A673 (cell line): ENCODE results near the gene PHRF1. TPM values are rescaled to one million over a fixed set of nuclear protein-coding genes. Genes with fewer than 3 reads are reported as not detected.

Experiments used
- BruUV-seq: library from RNA; stranded (reverse); fragments of 400-500 nt; replicated peaks from 2 replicates; lab custom pipeline; 2021; lab: Mats Ljungman, UMichigan
- CTCF ChIA-PET: fragments of 300-600 bp; sonication (Branson Sonifier 250); formaldehyde crosslinking; loops from one replicate; lab custom pipeline; 2022; ENCODE audit warnings: antibody characterized with exemption; lab: Charles Lee
- POLR2A ChIA-PET: fragments of 300-600 bp; sonication (Branson Sonifier 250); formaldehyde crosslinking; loops from one replicate; lab custom pipeline; 2022; ENCODE audit warnings: antibody characterized with exemption; ENCODE audit not compliant: low non-redundant PET; lab: Charles Lee
- DNase-seq: peaks from one replicate; pipeline ENCODE4 v3.0.0-alpha.2; 2015; ENCODE audit warnings: low spot score
- H3K27ac ChIP-seq: fragments of 200-600 bp; sonication (generic); 2 replicates; pipeline ENCODE4 v1.5.1; 2016; ENCODE audit warnings: mixed run types, low read depth, mild to moderate bottlenecking, mixed read lengths, antibody characterized with exemption, low read length; ENCODE audit not compliant: poor library complexity, severe bottlenecking
- H3K27me3 ChIP-seq: fragments of 200-600 bp; sonication (generic); replicated peaks from 2 replicates; pipeline ENCODE4 v1.6.1; 2017; ENCODE audit warnings: mixed run types, low read depth, mild to moderate bottlenecking, mixed read lengths, antibody characterized with exemption, low read length; ENCODE audit not compliant: insufficient read depth, poor library complexity
- H3K36me3 ChIP-seq: fragments of 200-600 bp; sonication (generic); 2 replicates; pipeline ENCODE4 v1.6.1; 2016; ENCODE audit warnings: mixed run types, mild to moderate bottlenecking, mixed read lengths, antibody characterized with exemption, low read length; ENCODE audit not compliant: insufficient read depth, poor library complexity, severe bottlenecking
- H3K4me1 ChIP-seq: fragments of 200-600 bp; sonication (generic); 2 replicates; pipeline ENCODE4 v1.6.1; 2017; ENCODE audit warnings: mixed run types, mild to moderate bottlenecking, mixed read lengths, antibody characterized with exemption, low read length; ENCODE audit not compliant: insufficient read depth, poor library complexity, severe bottlenecking
- H3K4me3 ChIP-seq: fragments of 200-600 bp; sonication (generic); 2 replicates; pipeline ENCODE4 v1.5.1; 2016; ENCODE audit warnings: low read depth, mixed run types, mild to moderate bottlenecking, mixed read lengths, low read length; ENCODE audit not compliant: poor library complexity, severe bottlenecking
- H3K9me3 ChIP-seq: fragments of 200-600 bp; sonication (generic); 2 replicates; pipeline ENCODE4 v1.6.1; 2016; ENCODE audit warnings: mixed run types, low read depth, mild to moderate bottlenecking, mixed read lengths, antibody characterized with exemption, low read length; ENCODE audit not compliant: poor library complexity, severe bottlenecking
- EZH2 ChIP-seq: fragments of 200-600 bp; sonication (generic); IDR thresholded peaks from 2 replicates; pipeline ENCODE4 v1.6.1; 2017; ENCODE audit warnings: borderline replicate concordance, low read depth, mild to moderate bottlenecking, mixed read lengths, antibody characterized with exemption, low read length; ENCODE audit not compliant: poor library complexity, severe bottlenecking
- intact Hi-C: fragments of 100-400 bp; cut with micrococcal nuclease; formaldehyde crosslinking; loops from one replicate; pipeline ENCODE4 v1.10.0; 2022; ENCODE audit not compliant: unreplicated experiment
- total RNA-seq: library from RNA; stranded (reverse); gene quantifications from 2 replicates; pipeline ENCODE4 v1.2.3, GENCODE V29; 2021
- TF ChIP-seq, protein P1 (sequence below): fragments of 300-800, 200-600 bp; sonication (generic); conservative IDR thresholded peaks from 2 replicates; pipeline ENCODE4 v1.5.1; 2017; ENCODE audit warnings: low read depth, mild to moderate bottlenecking, antibody characterized with exemption, low read length, moderate library complexity, mixed read lengths

Gene PHRF1
- total RNA-seq, 1 experiment from 2014 or later = 43.0 TPM

DNA sequence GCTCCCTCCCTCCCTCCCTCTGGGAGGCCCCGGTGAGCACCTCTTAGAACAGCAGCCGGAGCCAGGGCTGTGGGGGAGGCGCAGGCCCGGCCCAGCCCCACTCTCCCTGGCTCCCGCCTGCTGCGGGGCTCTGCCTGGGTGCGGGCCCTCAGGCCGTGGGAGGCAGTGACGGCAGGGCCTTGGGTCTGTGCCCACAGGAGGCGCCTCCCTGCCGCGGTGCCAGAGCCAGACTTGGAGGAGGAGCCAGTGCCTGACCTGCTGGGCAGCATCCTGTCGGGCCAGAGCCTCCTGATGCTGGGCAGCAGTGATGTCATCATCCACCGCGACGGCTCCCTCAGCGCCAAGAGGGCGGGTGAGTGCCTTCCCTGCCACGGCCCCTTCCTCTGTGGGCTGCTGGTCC, 30.0 kb downstream of the PHRF1 start:
- TF ChIP-seq EZH2 = no peak
- TF ChIP-seq, protein P1, sequence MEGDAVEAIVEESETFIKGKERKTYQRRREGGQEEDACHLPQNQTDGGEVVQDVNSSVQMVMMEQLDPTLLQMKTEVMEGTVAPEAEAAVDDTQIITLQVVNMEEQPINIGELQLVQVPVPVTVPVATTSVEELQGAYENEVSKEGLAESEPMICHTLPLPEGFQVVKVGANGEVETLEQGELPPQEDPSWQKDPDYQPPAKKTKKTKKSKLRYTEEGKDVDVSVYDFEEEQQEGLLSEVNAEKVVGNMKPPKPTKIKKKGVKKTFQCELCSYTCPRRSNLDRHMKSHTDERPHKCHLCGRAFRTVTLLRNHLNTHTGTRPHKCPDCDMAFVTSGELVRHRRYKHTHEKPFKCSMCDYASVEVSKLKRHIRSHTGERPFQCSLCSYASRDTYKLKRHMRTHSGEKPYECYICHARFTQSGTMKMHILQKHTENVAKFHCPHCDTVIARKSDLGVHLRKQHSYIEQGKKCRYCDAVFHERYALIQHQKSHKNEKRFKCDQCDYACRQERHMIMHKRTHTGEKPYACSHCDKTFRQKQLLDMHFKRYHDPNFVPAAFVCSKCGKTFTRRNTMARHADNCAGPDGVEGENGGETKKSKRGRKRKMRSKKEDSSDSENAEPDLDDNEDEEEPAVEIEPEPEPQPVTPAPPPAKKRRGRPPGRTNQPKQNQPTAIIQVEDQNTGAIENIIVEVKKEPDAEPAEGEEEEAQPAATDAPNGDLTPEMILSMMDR = no peak
- intact Hi-C loops = no loop called here
- no TSS peak for BruUV-seq
- Histone ChIP-seq H3K27me3 (no peaks in the 10 kb centered on the region), H3K36me3 (peaks cover 73% of the 10 kb centered on the region), H3K4me1 (no peaks in the 10 kb centered on the region), H3K4me3 (no peak overlapping the region), H3K27ac (no peak overlapping the region), H3K9me3 (no peaks in the 10 kb centered on the region)
- DNase-seq = peak; percentile 55
- POLR2A ChIA-PET = no interaction called here
- CTCF ChIA-PET = no interaction called here

DNA sequence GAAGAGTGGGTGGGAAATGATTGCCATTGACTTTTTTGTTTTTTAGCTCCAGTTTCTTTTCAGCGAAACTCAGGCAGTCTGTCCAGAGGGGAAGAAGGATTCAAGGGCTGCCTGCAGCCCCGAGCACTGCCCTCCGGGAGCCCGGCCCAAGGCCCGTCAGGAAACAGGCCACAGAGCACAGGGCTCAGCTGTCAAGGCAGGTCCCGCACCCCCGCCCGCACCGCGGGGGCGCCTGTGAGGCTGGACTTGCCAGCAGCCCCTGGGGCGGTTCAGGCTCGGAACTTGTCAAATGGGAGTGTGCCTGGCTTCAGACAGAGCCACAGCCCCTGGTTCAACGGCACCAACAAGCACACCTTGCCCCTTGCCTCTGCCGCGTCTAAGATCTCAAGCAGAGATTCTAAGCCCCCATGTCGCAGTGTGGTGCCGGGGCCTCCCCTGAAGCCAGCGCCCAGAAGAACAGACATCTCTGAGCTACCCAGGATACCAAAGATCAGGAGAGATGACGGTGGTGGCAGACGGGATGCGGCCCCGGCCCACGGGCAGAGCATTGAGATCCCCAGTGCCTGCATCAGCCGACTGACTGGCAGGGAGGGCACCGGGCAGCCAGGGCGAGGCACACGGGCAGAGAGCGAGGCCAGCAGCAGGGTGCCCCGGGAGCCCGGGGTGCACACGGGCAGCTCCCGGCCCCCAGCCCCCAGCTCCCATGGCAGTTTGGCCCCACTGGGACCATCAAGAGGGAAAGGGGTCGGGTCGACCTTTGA, 30.9 kb downstream of the PHRF1 start:
- BruUV-seq = TSS peak; percentile 24
- POLR2A ChIA-PET = no interaction called here
- no peak for DNase-seq
- Histone ChIP-seq H3K4me1 (no peaks in the 10 kb centered on the region), H3K36me3 (peaks cover 66% of the 10 kb centered on the region), H3K4me3 (no peak overlapping the region), H3K27me3 (no peaks in the 10 kb centered on the region), H3K9me3 (no peaks in the 10 kb centered on the region), H3K27ac (no peak overlapping the region)
- no peak for TF ChIP-seq EZH2
- TF ChIP-seq, protein P1 = no peak
- intact Hi-C loops = no loop called here
- CTCF ChIA-PET = no interaction called here

DNA sequence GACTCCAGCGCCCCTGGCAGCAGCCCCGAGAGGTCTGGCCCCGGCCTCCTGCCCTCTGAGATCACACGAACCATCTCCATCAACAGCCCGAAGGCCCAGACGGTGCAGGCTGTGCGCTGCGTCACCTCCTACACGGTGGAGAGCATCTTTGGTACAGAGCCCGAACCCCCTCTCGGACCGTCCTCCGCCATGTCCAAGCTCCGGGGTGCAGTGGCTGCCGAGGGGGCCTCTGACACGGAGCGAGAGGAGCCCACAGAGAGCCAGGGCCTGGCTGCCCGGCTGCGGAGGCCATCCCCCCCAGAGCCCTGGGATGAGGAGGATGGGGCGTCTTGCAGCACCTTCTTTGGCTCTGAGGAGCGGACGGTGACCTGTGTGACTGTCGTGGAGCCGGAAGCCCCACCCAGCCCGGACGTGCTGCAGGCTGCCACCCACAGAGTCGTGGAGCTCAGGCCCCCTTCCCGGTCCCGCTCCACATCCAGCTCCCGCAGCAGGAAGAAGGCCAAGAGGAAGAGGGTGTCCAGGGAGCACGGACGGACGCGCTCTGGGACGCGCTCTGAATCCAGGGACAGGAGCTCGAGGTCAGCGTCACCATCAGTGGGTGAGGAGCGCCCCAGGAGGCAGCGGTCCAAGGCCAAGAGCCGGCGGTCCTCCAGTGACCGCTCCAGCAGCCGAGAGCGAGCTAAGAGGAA, 31.8 kb downstream of the PHRF1 start:
- ChIA-PET CTCF (no interaction called here), POLR2A (no interaction called here)
- no TSS peak for BruUV-seq
- Histone ChIP-seq H3K4me1 (no peaks in the 10 kb centered on the region), H3K27me3 (no peaks in the 10 kb centered on the region), H3K9me3 (no peaks in the 10 kb centered on the region), H3K27ac (no peak overlapping the region), H3K36me3 (peaks cover 72% of the 10 kb centered on the region), H3K4me3 (no peak overlapping the region)
- no peak for TF ChIP-seq EZH2
- TF ChIP-seq, protein P1 = no peak
- DNase-seq = no peak
- intact Hi-C loops = no loop called here
